HG03521 (cell line): Measurements from ENCODE around the gene TYMP.
"Not testable (repeated sequence)": the region's sequence is repeated elsewhere in the genome, so short reads cannot be mapped to it uniquely, and the experiment has no call there.

Experiments
- ATAC-seq: cut with Tn5 transposase; IDR thresholded peaks from one replicate; pipeline ENCODE4 v1.9.1; 2021; ENCODE audit warnings: mild to moderate bottlenecking, moderate library complexity; ENCODE audit not compliant: unreplicated experiment

The TYMP gene

GRCh38 chr22:50525104-50525857, 4.5 kb downstream of the TYMP start, which contains the start of gene SCO2:
SCO2 (minus strand) TSS chr22:50525598; CDS start chr22:50524411, 1,187 bp downstream.
- peak; percentile 35 for ATAC-seq

DNA sequence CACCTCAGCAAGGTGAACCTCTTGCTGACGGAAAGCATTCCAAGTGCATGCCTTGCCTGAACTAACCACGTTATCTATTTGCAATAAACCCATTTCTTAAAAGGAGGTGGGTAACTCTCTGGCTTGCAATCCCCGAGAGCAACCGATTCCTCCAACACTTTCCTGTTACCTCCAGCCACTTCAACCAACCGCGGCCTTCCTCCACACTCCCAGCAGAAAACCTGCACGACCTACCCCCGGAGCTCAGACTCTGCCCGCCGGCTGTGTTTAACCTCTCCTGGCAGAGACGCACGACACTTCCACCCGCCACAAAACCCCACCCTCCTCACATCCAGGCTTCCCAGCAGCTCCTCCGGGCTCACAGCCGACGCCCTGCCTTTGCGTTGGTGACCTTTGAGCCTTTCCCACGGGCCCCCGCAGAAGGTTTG, 5.1 kb downstream of the TYMP start:
- no peak for ATAC-seq

DNA sequence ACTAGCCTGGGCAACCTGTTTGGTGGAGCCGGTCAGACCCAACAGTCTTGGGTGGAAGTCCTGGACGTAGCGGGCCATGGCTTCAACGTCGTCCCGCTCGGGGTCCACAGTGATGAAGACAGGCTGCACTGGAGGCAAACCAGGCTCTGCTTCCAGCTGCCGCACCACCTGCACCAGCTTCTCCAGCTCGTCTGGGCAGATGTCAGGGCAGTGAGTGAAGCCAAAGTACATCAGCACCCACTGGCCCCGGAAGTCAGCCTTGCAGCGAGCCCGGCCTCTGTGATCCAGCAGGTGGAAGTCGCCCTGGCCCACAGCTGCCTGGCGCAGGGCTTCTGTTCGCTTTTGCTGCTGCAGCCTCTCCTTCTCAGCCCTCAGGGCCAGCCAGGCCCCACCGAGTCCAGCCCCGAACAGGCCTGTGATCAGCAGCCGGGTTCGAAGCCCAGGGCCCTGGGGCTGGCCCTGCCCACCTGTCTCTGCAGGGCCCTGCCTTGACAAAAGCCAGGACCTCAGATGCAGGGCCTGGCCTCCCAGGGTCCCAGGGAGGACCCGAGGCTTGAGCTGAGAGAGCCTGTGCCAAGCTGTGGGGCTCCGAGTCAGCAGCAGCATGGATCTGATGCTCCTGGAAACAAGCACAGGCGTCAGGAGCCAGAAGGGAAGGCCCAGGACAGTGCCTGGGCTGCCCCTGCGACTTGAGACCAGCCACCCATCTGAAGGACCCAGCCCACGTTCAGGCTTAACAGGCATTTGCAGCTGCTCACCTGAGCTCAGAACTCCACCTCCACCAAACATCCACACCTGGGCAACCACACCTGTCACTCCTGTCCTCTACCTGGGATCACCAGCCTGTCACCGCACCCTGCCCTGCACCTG, 5.8 kb downstream of the TYMP start:
- ATAC-seq, result no peak

GRCh38 chr22:50523458-50523805, 6.4 kb downstream of the TYMP start:
- ATAC-seq, result no peak

GRCh38 chr22:50522806-50523438, 6.9 kb downstream of the TYMP start:
- ATAC-seq, result no peak

- no peak for ATAC-seq
Measured at GRCh38 chr22:50522208-50522805, 7.5 kb downstream of the TYMP start.

- ATAC-seq, result no peak
Measured at GRCh38 chr22:50521710-50522109, 8.1 kb downstream of the TYMP start.

- ATAC-seq, result no peak
Measured at GRCh38 chr22:50520826-50521453, 8.9 kb downstream of the TYMP start.

- not testable (repeated sequence) for ATAC-seq
Measured at GRCh38 chr22:50520184-50520583, 9.6 kb downstream of the TYMP start.

- ATAC-seq, result no peak
Measured at GRCh38 chr22:50519151-50519550, 10.7 kb downstream of the TYMP start.

DNA sequence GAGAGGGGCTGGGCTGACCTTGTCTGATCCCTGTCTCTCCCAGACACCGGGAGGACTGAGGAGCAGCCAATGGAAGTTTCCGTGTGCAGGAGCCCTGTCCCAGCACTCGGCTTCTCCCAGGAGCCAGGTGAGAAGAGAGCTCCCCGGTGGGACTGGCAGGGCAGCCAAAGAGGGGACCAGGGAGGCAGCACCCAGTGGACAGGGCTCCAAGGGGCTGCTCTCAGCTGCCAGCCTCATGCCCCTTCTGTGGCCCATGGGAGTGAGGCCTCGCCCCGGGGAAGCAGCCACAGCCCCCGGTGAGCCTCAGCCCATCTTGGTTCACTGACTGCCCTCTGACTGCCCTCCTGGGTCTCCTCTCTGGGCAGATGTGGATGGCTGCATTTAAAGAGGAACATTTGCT, 11.2 kb downstream of the TYMP start:
- ATAC-seq, result no peak

- ATAC-seq, result no peak
Measured at GRCh38 chr22:50517495-50518260, 12.1 kb downstream of the TYMP start.

DNA sequence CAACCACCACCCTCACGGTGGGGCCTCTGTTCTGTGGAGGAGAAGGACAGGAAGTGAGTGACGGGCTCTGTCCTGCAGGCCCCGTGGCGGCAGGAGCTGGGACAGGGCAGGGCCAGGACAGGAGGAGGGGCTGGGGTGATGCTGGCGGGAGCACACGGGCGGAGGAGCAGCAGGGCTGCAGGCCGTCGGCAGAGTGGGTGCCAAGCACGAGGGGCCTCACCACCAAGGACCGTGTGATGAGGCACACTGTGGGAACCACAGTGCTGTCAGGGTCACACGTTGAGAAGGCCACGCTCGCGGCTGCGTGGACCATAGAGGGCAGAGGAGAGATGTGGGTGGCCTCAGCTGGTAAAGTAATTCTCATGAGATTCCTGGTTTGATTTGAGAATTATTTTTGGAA, 12.9 kb downstream of the TYMP start:
- ATAC-seq, result no peak

- no peak for ATAC-seq
Measured at GRCh38 chr22:50516068-50516467, 13.7 kb downstream of the TYMP start.

DNA sequence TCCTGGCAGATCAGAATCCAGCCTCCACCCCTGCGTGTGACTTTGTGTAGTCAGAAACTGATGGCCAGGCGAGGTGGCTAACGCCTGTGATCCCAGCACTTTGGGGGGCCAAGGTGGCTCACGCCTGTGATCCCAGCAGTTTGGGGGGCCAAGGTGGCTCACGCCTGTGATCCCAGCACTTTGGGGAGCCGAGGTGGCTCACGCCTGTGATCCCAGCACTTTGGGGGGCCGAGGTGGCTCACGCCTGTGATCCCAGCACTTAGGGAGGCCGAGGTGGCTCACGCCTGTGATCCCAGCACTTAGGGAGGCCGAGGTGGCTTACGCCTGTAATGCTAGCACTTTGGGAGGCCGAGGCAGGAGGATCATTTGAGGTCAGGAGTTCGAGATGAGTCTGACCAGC, 16.6 kb downstream of the TYMP start:
- ATAC-seq, result no peak

DNA sequence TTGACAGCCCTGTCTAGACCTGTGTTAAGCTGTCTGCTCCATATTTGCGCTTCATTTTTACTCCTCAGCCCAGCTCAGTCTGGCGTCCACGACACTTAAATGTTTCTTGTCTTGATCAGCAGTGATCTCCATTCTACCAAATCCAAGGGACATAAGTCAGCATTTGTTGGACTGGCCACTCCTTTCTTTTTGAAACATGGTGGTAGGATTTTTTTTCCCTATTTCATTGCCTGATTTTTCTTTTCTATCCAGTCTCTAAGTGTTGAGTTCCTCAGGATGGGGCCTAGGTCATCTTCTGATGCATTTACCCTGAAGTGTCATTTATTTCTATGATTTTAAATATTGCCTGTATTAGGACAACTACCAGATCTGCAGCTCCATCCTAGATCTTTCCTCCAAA, 20.9 kb downstream of the TYMP start:
- ATAC-seq, result no peak

GRCh38 chr22:50507991-50508884, 21.6 kb downstream of the TYMP start, which contains the start of gene NCAPH2:
NCAPH2 (plus strand) TSS chr22:50508224; CDS start chr22:50508338, 114 bp downstream.
- peak; percentile 67 for ATAC-seq

DNA sequence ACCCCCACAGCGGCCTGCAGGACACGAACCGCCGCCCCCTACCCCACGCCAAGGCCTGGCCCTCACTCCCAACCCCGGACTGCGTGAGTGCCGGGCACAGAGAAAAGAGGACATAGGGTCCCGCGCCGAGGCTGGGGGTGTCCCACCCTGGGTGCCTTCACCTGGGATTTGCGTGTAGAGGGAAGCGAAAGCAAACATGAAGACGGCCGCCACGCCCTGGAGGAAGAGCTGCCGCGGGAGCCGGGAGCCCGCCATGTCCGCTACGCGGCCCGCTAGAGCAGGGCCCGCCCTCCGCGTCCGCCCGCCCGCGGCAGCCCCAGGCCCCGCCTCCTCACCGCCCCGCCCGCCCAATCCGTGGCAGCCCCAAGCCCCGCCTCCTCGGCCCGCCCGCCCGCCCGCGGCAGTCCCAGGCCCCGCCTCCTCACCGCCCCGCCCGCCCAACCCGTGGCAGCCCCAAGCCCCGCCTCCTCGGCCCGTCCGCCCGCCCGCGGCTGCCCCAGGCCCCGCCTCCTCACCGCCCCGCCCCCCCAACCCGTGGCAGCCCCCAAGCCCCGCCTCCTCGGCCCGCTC, 22.3 kb downstream of the TYMP start, which contains the start of gene LMF2:
Gene LMF2, minus strand, starts transcription at position 282 of the 570 bp plus-strand sequence. Its CDS starts 27 bp downstream, at position 255.
- peak; percentile 57 for ATAC-seq
